ENCODE measurements around the gene IFIH1. TPM values are rescaled to one million over a fixed set of nuclear protein-coding genes. Genes with fewer than 3 reads are reported as not detected.

Gene IFIH1
- total RNA-seq, 4 donors from 2014 or later, result 17.2 to 23.7 (median 20.8) TPM

- H3K4me3 ChIP-seq (replicated peaks in 1 of 3), result no peak overlapping the region
- no peaks in the 10 kb centered on the region for H3K27me3 ChIP-seq
- WGBS, 2 donors, result 81 to 83% methylated on average over 2 of the region's 2 CpGs
- no peak overlapping the region for H3K27ac ChIP-seq
- TF ChIP-seq CTCF (IDR thresholded peaks at IDR 0.05) (no peak), POLR2A (IDR thresholded peaks at IDR 0.05) (no peak)
- H3K36me3 ChIP-seq, result no peaks in the 10 kb centered on the region
- H3K9me3 ChIP-seq, result no peaks in the 10 kb centered on the region
- no peak for DNase-seq
- intact Hi-C loops (cut with DNase I), result no loop called here
- H3K4me1 ChIP-seq, result no peaks in the 10 kb centered on the region
These were observed 59.8 kb downstream of the IFIH1 start for GRCh38 chr2:162258686-162259085.

- no peaks in the 10 kb centered on the region for H3K36me3 ChIP-seq
These were observed 60.3 kb downstream of the IFIH1 start for GRCh38 chr2:162258169-162258568.

GRCh38 chr2:162257425-162257824 lies 61.1 kb downstream of the IFIH1 start:
- 67 to 69% methylated on average over 1 of the region's 1 CpG for WGBS, 2 donors
- TF ChIP-seq POLR2A (IDR thresholded peaks at IDR 0.05), result no peak
- no peak for TF ChIP-seq CTCF (IDR thresholded peaks at IDR 0.05)
- no peaks in the 10 kb centered on the region for H3K4me1 ChIP-seq
- H3K9me3 ChIP-seq, result no peaks in the 10 kb centered on the region
- H3K36me3 ChIP-seq, result no peaks in the 10 kb centered on the region
- no peak overlapping the region for H3K4me3 ChIP-seq (replicated peaks in 1 of 3)
- intact Hi-C loops (cut with DNase I), result no loop called here
- no peaks in the 10 kb centered on the region for H3K27me3 ChIP-seq
- H3K27ac ChIP-seq, result no peak overlapping the region
- no peak for DNase-seq

More at GRCh38 chr2:162258169-162258568, 60.3 kb downstream of the IFIH1 start:
- no peak overlapping the region for H3K27ac ChIP-seq
- H3K4me3 ChIP-seq (replicated peaks in 1 of 3), result no peak overlapping the region
- 45 to 60% methylated on average over 4 of the region's 4 CpGs for WGBS, 2 donors
- H3K27me3 ChIP-seq, result no peaks in the 10 kb centered on the region
- no peak for TF ChIP-seq POLR2A (IDR thresholded peaks at IDR 0.05)
- TF ChIP-seq CTCF (IDR thresholded peaks at IDR 0.05), result no peak
- H3K4me1 ChIP-seq, result no peaks in the 10 kb centered on the region
- intact Hi-C loops (cut with DNase I), result no loop called here
- no peaks in the 10 kb centered on the region for H3K9me3 ChIP-seq
- no peak for DNase-seq

GRCh38 chr2:162256591-162256991 lies 61.9 kb downstream of the IFIH1 start:
- WGBS, 2 donors, result 80 to 97% methylated on average over 2 of the region's 2 CpGs
- TF ChIP-seq CTCF (IDR thresholded peaks at IDR 0.05), result no peak
- no peak for TF ChIP-seq POLR2A (IDR thresholded peaks at IDR 0.05)
- no peak for DNase-seq
- H3K4me1 ChIP-seq, result no peaks in the 10 kb centered on the region
- no peak overlapping the region for H3K4me3 ChIP-seq (replicated peaks in 1 of 3)
- no peaks in the 10 kb centered on the region for H3K9me3 ChIP-seq
- no peaks in the 10 kb centered on the region for H3K27me3 ChIP-seq
- H3K27ac ChIP-seq, result no peak overlapping the region
- no peaks in the 10 kb centered on the region for H3K36me3 ChIP-seq
- intact Hi-C loops (cut with DNase I), result no loop called here

GRCh38 chr2:162254236-162254871 lies 64.1 kb downstream of the IFIH1 start:
- DNase-seq, result no peak
- Histone ChIP-seq H3K27ac (no peak overlapping the region), H3K27me3 (no peaks in the 10 kb centered on the region), H3K4me3 (replicated peaks in 1 of 3) (no peak overlapping the region), H3K4me1 (no peaks in the 10 kb centered on the region), H3K9me3 (no peaks in the 10 kb centered on the region), H3K36me3 (no peaks in the 10 kb centered on the region)
- TF ChIP-seq POLR2A (IDR thresholded peaks at IDR 0.05) (no peak), CTCF (IDR thresholded peaks at IDR 0.05) (no peak)
- intact Hi-C loops (cut with DNase I), result no loop called here
- WGBS, 2 donors, result 67 to 93% methylated on average over 2 of the region's 2 CpGs

Data from thyroid gland (tissue), 4 donors.